ENCODE results near the gene CDK17. TPM values are rescaled to one million over a fixed set of nuclear protein-coding genes. Genes with fewer than 3 reads are reported as not detected.
A peak's percentile ranks its signal among the peaks of the same experiment; 100 is the strongest.

CDK17 gene
- polyA plus RNA-seq, 1 of the 3 experiments (the other 2 are of a cell fraction): 11.7 TPM

- TF ChIP-seq REST (IDR thresholded peaks at IDR 0.05; ENCODE audit: low read depth, low read length) (no peak), YY1 (IDR thresholded peaks at IDR 0.05; ENCODE audit: low read depth) (no peak)
These were observed 12.3 kb downstream of the CDK17 start (continued) for GRCh38 chr12:96387981-96388380.

- Histone ChIP-seq H4K20me1 (ENCODE audit: insufficient read depth) (peaks cover 80% of the 10 kb centered on the region), H3K4me1 (ENCODE audit: control insufficient read depth in 1 of 2, insufficient read depth in 2 of 2, low read depth in 1 of 2, low read length in 1 of 2) (peaks cover 0 to 4% of the 10 kb centered on the region in 2 experiments; a peak in 1 of 4 replicates), H3K4me2 (no peak overlapping the region), H3K9me2 (no peaks in the 10 kb centered on the region), H3K27ac (ENCODE audit: low read depth in 2 of 2, low read length in 1 of 2) (no peak overlapping the region), H3K9ac (no peak overlapping the region), H3K79me2 (ENCODE audit: insufficient read depth) (peaks cover 100% of the 10 kb centered on the region), H3K27me3 (ENCODE audit: insufficient read depth) (no peaks in the 10 kb centered on the region), H3K9me3 (no peaks in the 10 kb centered on the region), H3K36me3 (replicated peaks in 1 of 2; ENCODE audit: control insufficient read depth in 1 of 2, insufficient read depth in 2 of 2, low read length in 1 of 2) (peaks cover 0 to 41% of the 10 kb centered on the region in 2 experiments), H3K4me3 (ENCODE audit: low read depth in 2 of 2, low read length in 1 of 2) (no peak overlapping the region), H2AFZ (ENCODE audit: low read depth) (no peak overlapping the region), H3F3A (replicated peaks; ENCODE audit: insufficient read depth) (peaks cover 20% of the 10 kb centered on the region)
- ChIA-PET CTCF (interaction anchor here (1.8 kb wide), 1 partner anchor 12 kb away, joined by 5 read pairs; no protein-coding TSS in a partner anchor), POLR2A (no interaction called here)
- no peak for TF ChIP-seq PBX3 (IDR thresholded peaks at IDR 0.05)
- TF ChIP-seq TAF1 (IDR thresholded peaks at IDR 0.05; ENCODE audit: borderline replicate concordance, low read depth, low read length): no peak
- no peak for DNase-seq
- WGBS (ENCODE audit: low lambda C conversion rate): 98% methylated on average over 2 of the region's 2 CpGs
These were observed 13.4 kb downstream of the CDK17 start for GRCh38 chr12:96386794-96387193.

GRCh38 chr12:96383991-96384390 lies 16.2 kb downstream of the CDK17 start:
- no peak overlapping the region for H3K4me2 ChIP-seq
- H4K20me1 ChIP-seq (ENCODE audit: insufficient read depth): peaks cover 92% of the 10 kb centered on the region
- TF ChIP-seq TCF12 (IDR thresholded peaks at IDR 0.05): 0 out of 2 replicates have a peak, but pooled peaks have one; percentile 23
- TF ChIP-seq FOXJ3 (CRISPR knock-in tag; IDR thresholded peaks at IDR 0.05): no peak
- no peak for DNase-seq
- H3K27ac ChIP-seq (ENCODE audit: low read depth in 2 of 2, low read length in 1 of 2): peak overlapping the region in 1 of 2 experiments; percentile 22; a peak in 2 of 4 replicates
- POLR2A ChIA-PET: no interaction called here
- 96% methylated on average over 1 of the region's 1 CpG for WGBS (ENCODE audit: low lambda C conversion rate)
- no peak overlapping the region for H2AFZ ChIP-seq (ENCODE audit: low read depth)
- no peaks in the 10 kb centered on the region for H3K9me3 ChIP-seq
- H3K36me3 ChIP-seq (replicated peaks in 1 of 2; ENCODE audit: control insufficient read depth in 1 of 2, insufficient read depth in 2 of 2, low read length in 1 of 2): peaks cover 0 to 33% of the 10 kb centered on the region in 2 experiments
- peaks cover 100% of the 10 kb centered on the region for H3K79me2 ChIP-seq (ENCODE audit: insufficient read depth)
- peaks cover 21% of the 10 kb centered on the region for H3F3A ChIP-seq (replicated peaks; ENCODE audit: insufficient read depth)
- no peak overlapping the region for H3K9ac ChIP-seq
- H3K27me3 ChIP-seq (ENCODE audit: insufficient read depth): no peaks in the 10 kb centered on the region
- no peak overlapping the region for H3K4me3 ChIP-seq (ENCODE audit: low read depth in 2 of 2, low read length in 1 of 2)
- CTCF ChIA-PET: no interaction called here
- no peaks in the 10 kb centered on the region for H3K9me2 ChIP-seq
- peaks cover 0 to 4% of the 10 kb centered on the region in 2 experiments; a peak in 1 of 4 replicates for H3K4me1 ChIP-seq (ENCODE audit: control insufficient read depth in 1 of 2, insufficient read depth in 2 of 2, low read depth in 1 of 2, low read length in 1 of 2)
